ENCODE data around the gene ZC3HAV1L.

Gene ZC3HAV1L

GRCh38 chr7:138992052-138992531 lies 43.8 kb downstream of the ZC3HAV1L start:
- H3K4me3 ChIP-seq (ENCODE audit: low read depth, low read length), result no peak overlapping the region
- TF ChIP-seq, protein P1, sequence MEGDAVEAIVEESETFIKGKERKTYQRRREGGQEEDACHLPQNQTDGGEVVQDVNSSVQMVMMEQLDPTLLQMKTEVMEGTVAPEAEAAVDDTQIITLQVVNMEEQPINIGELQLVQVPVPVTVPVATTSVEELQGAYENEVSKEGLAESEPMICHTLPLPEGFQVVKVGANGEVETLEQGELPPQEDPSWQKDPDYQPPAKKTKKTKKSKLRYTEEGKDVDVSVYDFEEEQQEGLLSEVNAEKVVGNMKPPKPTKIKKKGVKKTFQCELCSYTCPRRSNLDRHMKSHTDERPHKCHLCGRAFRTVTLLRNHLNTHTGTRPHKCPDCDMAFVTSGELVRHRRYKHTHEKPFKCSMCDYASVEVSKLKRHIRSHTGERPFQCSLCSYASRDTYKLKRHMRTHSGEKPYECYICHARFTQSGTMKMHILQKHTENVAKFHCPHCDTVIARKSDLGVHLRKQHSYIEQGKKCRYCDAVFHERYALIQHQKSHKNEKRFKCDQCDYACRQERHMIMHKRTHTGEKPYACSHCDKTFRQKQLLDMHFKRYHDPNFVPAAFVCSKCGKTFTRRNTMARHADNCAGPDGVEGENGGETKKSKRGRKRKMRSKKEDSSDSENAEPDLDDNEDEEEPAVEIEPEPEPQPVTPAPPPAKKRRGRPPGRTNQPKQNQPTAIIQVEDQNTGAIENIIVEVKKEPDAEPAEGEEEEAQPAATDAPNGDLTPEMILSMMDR (IDR thresholded peaks at IDR 0.05; ENCODE audit: low read depth, low read length, missing control alignments), result no peak
- no peak for DNase-seq (ENCODE audit: low read depth)

GRCh38 chr7:138987686-138988085 lies 48.2 kb downstream of the ZC3HAV1L start:
- TF ChIP-seq, protein P1 (IDR thresholded peaks at IDR 0.05; ENCODE audit: low read depth, low read length, missing control alignments), result no peak
- no peak overlapping the region for H3K4me3 ChIP-seq (ENCODE audit: low read depth, low read length)
- DNase-seq (ENCODE audit: low read depth), result no peak

GRCh38 chr7:138982204-138982623 lies 53.6 kb downstream of the ZC3HAV1L start:
- DNase-seq (ENCODE audit: low read depth), result no peak
- TF ChIP-seq, protein P1 (IDR thresholded peaks at IDR 0.05; ENCODE audit: low read depth, low read length, missing control alignments), result no peak
- peak overlapping the region; percentile 49 for H3K4me3 ChIP-seq (ENCODE audit: low read depth, low read length)

DNA sequence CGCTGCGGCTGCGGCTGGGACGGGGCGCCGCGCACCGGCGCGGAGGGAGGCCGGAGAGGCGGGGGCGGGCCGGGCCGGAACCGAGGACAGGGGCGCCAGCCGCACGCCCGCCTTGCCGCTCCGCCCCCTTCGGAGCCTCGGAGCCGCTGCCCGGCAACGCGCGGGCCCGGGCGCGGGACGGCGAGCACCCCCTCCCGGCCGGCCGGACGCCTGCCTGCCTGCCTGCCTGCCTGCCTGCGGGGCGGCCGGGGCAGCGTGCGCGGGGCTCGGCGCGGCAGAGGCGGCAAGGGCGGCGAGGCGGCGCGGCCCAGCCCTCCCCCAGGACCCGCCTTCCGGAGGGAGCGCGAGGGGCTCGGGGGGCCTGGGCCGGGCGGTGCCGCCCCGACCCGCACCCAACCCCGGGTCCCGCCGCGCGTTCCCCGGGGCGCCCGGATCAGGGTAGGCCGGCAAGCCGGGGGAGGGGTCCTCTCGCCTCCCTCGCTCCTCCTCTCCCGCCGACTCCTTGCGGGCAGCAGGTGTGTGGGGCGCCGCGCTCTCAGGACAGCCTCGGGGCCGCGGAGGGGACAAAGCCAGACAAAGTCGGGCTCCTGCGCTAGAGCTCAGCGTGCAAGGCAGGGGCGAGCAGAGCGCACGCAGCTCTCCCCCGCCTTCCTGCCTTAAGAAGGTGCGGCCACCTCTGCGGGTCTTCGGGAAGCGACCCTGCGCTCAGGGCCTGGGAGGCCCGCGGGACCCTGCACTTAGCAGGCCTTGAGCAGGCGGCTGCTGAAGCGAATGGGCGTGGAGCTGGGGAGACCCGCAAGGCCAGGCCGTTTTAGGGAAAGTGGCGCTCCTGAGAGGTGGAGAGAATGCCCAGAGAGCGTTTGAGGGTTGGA lies 54.3 kb downstream of the ZC3HAV1L start, which contains the start of gene KIAA1549:
Gene KIAA1549 (minus strand): TSS at position 58 of the 872 bp plus-strand sequence. CDS start 120 bp downstream, outside the sequence.
- peak within 1 kb of the TSS; percentile 49 for H3K4me3 ChIP-seq (ENCODE audit: low read depth, low read length)
- DNase-seq (ENCODE audit: low read depth), result no peak
- TF ChIP-seq, protein P1 (IDR thresholded peaks at IDR 0.05; ENCODE audit: low read depth, low read length, missing control alignments), result no peak

DNA sequence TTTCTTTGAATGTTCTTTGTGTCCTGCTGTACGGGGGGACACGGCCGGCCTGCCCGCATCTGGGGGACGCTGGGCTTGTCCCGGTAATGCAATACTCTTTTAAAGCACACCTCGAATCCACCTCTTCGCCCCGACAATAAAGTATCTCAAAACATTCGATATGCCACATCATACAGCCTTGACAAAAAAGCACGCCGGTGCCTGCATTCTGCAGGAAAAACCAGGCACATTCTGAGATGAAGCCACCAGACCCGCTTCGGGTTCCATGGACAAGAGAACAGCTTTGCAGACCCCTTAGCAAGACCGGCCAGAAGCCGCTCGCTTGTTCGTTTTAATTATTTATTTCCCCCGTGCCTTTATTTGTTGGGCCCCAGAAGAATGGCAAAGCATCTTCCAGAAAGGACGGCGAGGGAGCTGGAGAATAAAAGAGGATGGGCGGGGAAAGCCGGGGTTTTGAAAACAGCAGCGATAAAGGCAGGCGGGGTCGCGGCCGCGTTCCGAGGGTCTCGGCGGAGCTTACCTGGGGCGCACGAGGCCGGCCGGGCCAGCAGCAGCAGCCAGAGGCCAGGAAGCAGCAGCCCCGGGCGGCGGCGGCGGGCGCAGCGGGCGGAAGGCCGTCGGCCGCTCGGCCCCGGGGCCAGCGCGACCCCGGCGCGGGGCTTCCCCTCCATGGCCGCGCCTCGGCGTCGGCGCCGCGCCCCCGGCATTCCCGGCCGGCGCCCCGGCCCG lies 55.1 kb downstream of the ZC3HAV1L start:
- TF ChIP-seq, protein P1 (IDR thresholded peaks at IDR 0.05; ENCODE audit: low read depth, low read length, missing control alignments), result no peak
- H3K4me3 ChIP-seq (ENCODE audit: low read depth, low read length), result peak overlapping the region; percentile 46
- DNase-seq (ENCODE audit: low read depth), result no peak

DNA sequence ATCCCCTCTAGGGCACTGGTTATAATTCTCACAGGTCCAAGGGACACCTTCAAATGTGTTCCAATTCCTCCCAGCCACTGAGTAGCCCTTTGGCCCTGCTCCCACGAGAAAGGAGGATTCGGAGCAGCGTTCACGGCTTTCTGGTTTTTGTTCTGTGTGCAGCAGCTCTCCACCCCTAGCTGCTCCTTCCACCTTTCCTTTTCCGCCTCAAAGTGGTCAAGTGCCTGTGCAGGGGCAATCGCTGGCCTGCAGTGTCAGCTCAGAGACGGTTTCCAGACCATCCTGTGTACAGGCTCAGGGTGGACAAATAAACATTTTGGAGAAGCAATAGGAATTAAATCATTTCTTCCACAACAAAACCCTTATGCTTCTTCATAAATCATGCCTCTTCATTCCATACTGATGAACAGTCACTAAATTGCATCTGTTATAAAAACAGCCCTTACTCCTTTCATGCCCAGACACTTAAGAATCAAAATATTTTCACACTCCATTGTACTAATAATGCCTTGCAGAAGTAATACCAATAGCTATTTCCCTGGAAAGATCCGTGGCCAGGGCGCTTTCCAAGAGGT lies 55.8 kb downstream of the ZC3HAV1L start:
- no peak overlapping the region; the same call in 1 of the 2 replicates for H3K4me3 ChIP-seq (ENCODE audit: low read depth, low read length)
- TF ChIP-seq, protein P1 (IDR thresholded peaks at IDR 0.05; ENCODE audit: low read depth, low read length, missing control alignments), result no peak
- DNase-seq (ENCODE audit: low read depth), result no peak
